ENCODE data around the gene VWA7.
A peak's percentile ranks its signal among the peaks of the same experiment; 100 is the strongest.
"Not testable (repeated sequence)": the region's sequence is repeated elsewhere in the genome, so short reads cannot be mapped to it uniquely, and the experiment has no call there.

The VWA7 gene

DNA sequence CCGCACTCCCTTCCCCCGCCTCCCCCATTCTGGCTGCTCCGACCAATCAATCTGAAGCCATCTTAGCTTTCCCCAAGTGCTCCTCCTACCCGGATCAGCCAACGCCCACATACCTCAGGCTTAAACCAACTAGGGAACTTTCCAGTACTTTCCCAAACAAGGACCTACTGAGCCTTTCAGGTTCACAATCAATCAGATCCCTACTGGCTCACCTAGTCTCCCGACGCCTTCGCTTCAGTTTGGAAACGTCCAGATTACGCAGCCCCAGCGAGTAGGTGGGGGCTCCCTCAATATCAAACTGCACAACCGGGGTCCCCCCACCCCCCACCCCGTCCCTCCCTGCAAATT lies 37.5 kb upstream of the VWA7 start:
- H3K4me3 Mint-ChIP-seq: peak overlapping the region; percentile 96
- no peaks in the 10 kb centered on the region for H3K9me3 Mint-ChIP-seq
- intact Hi-C loops (cut with micrococcal nuclease): loop anchor here (2.0 kb wide), 1 partner anchor 20 kb away; the partner anchor contains the start of gene VARS1
- peak overlapping the region; percentile 98 for H3K27ac Mint-ChIP-seq
- peaks cover 40% of the 10 kb centered on the region for H3K4me1 Mint-ChIP-seq (ENCODE audit: low read depth)
- peaks cover 29% of the 10 kb centered on the region for H3K36me3 Mint-ChIP-seq (ENCODE audit: low read depth)
- H3K27me3 Mint-ChIP-seq: no peaks in the 10 kb centered on the region

DNA sequence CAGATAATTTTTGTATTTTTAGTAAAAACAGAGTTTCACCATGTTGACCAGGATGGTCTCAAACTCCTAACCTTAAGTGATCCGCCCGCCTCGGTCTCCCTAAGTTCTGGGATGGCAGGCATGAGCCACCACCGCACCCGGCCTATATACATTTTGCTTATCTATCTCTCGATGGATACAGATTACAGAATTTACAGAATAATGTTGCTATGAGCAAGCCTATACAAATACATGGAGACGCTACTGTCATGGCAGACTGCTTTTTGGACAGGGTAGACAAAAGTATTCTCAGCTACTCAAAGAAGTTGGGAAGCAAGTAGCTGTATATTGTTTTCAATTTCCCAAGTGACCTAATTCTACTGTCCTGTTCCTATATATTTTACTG lies 36.3 kb upstream of the VWA7 start:
- H3K4me1 Mint-ChIP-seq (ENCODE audit: low read depth): peaks cover 30% of the 10 kb centered on the region
- H3K36me3 Mint-ChIP-seq (ENCODE audit: low read depth): peaks cover 22% of the 10 kb centered on the region
- intact Hi-C loops (cut with micrococcal nuclease): no loop called here
- H3K27me3 Mint-ChIP-seq: no peaks in the 10 kb centered on the region
- H3K27ac Mint-ChIP-seq: peak overlapping the region; percentile 98
- H3K4me3 Mint-ChIP-seq: peak overlapping the region; percentile 96
- no peaks in the 10 kb centered on the region for H3K9me3 Mint-ChIP-seq

GRCh38 chr6:31811645-31812044 lies 34.5 kb upstream of the VWA7 start:
- H3K4me3 Mint-ChIP-seq: no peak overlapping the region
- peaks cover 34% of the 10 kb centered on the region for H3K4me1 Mint-ChIP-seq (ENCODE audit: low read depth)
- H3K36me3 Mint-ChIP-seq (ENCODE audit: low read depth): peaks cover 10% of the 10 kb centered on the region
- H3K27ac Mint-ChIP-seq: no peak overlapping the region
- H3K27me3 Mint-ChIP-seq: no peaks in the 10 kb centered on the region
- H3K9me3 Mint-ChIP-seq: no peaks in the 10 kb centered on the region
- intact Hi-C loops (cut with micrococcal nuclease): no loop called here

DNA sequence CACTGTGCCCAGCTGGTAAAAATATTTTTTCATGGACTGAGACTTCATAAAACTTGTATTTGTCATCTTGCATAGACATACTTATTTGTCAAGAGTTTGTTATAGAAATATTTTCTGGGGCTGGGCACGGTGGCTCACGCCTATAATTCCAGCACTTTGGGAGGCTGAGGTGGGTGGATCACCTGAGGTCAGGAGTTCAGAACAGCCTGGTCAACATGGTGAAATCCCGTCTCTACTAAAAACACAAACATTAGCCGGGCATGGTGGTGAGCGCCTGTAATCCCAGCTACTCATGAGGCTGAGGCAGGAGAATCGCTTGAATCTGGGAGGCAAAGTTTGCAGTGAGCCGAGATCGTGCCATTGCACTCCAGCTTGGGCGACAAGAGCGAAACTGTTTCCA lies 31.5 kb upstream of the VWA7 start:
- H3K27ac Mint-ChIP-seq; H3K27me3 Mint-ChIP-seq; H3K9me3 Mint-ChIP-seq; H3K4me3 Mint-ChIP-seq; intact Hi-C loops (cut with micrococcal nuclease); H3K36me3 Mint-ChIP-seq (ENCODE audit: low read depth): not testable (repeated sequence)
- H3K4me1 Mint-ChIP-seq (ENCODE audit: low read depth): peaks cover 31% of the 10 kb centered on the region

GRCh38 chr6:31806470-31807272 lies 29.5 kb upstream of the VWA7 start, which contains the start of gene LSM2:
LSM2 (minus strand) TSS chr6:31806966; CDS start chr6:31806757, 209 bp downstream.
- Mint-ChIP-seq H3K27me3 (no peaks in the 10 kb centered on the region), H3K4me3 (peak within 1 kb of the TSS; percentile 79), H3K9me3 (no peaks in the 10 kb centered on the region), H3K36me3 (ENCODE audit: low read depth) (peaks cover 26% of the 10 kb centered on the region), H3K27ac (peak within 1 kb of the TSS; percentile 93), H3K4me1 (ENCODE audit: low read depth) (peaks cover 28% of the 10 kb centered on the region)
- intact Hi-C loops (cut with micrococcal nuclease): loop anchor here (1.0 kb wide), 1 partner anchor 10 kb away; no protein-coding TSS in a partner anchor

- intact Hi-C loops (cut with micrococcal nuclease): loop anchor here (1.0 kb wide), 1 partner anchor 10 kb away; no protein-coding TSS in a partner anchor
- Mint-ChIP-seq H3K27me3 (no peaks in the 10 kb centered on the region), H3K36me3 (ENCODE audit: low read depth) (peaks cover 32% of the 10 kb centered on the region), H3K4me3 (peak overlapping the region; percentile 79), H3K4me1 (ENCODE audit: low read depth) (peaks cover 28% of the 10 kb centered on the region), H3K9me3 (no peaks in the 10 kb centered on the region), H3K27ac (peak overlapping the region; percentile 93)
Observed at GRCh38 chr6:31805939-31806469, 28.9 kb upstream of the VWA7 start.

- H3K27ac Mint-ChIP-seq; intact Hi-C loops (cut with micrococcal nuclease); H3K9me3 Mint-ChIP-seq; H3K4me3 Mint-ChIP-seq; H3K27me3 Mint-ChIP-seq: not testable (repeated sequence)
- peaks cover 19% of the 10 kb centered on the region for H3K4me1 Mint-ChIP-seq (ENCODE audit: low read depth)
- H3K36me3 Mint-ChIP-seq (ENCODE audit: low read depth): peaks cover 47% of the 10 kb centered on the region
Observed at GRCh38 chr6:31801031-31801927, 24.2 kb upstream of the VWA7 start.

DNA sequence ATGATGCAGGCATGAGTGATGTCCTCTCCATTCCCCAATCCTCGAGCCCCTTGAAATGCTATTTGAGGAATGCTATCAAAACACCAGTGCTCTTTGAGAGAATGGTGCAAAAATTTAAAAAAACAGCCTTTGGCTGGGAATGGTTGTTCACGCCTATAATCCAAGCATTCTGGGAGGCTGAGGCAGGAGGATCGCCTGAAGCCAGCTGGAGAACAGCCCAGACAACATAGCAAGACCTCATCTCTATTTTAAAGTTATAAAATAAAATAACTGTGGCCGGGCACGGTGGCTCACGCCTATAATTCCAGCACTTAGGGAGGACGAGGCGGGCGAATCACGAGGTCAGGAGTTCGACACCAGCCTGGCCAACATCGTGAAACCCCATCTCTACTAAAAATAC lies 22.7 kb upstream of the VWA7 start:
- intact Hi-C loops (cut with micrococcal nuclease): no loop called here
- H3K36me3 Mint-ChIP-seq (ENCODE audit: low read depth): peaks cover 53% of the 10 kb centered on the region

DNA sequence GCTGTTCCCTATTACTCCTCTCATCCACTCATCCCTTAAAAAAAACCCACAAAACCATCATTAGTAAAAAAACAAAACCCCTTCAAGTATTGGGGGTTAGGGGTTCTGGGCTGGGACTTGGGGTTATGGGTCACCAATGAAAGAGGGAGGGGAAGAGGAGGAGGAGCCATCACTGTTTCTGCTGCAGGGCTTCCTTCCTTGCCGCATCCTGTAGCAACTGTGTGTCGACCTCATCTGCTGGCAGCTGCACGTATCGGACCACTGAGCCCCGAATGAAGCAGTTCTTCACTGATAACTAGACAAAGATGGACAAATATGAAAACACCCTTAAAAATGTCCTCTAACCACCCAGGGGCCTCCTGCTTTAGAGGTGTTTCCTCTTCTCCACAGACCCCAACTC lies 20.5 kb upstream of the VWA7 start:
- Mint-ChIP-seq H3K36me3 (ENCODE audit: low read depth) (peaks cover 60% of the 10 kb centered on the region), H3K27me3 (no peaks in the 10 kb centered on the region), H3K9me3 (no peaks in the 10 kb centered on the region), H3K4me1 (ENCODE audit: low read depth) (peaks cover 27% of the 10 kb centered on the region), H3K4me3 (no peak overlapping the region), H3K27ac (no peak overlapping the region)
- intact Hi-C loops (cut with micrococcal nuclease): no loop called here

More for the DNA sequence above, 22.7 kb upstream of the VWA7 start:
- H3K4me1 Mint-ChIP-seq (ENCODE audit: low read depth): peaks cover 16% of the 10 kb centered on the region
- H3K27me3 Mint-ChIP-seq: no peaks in the 10 kb centered on the region
- H3K4me3 Mint-ChIP-seq: no peak overlapping the region
- no peaks in the 10 kb centered on the region for H3K9me3 Mint-ChIP-seq
- H3K27ac Mint-ChIP-seq: no peak overlapping the region

DNA sequence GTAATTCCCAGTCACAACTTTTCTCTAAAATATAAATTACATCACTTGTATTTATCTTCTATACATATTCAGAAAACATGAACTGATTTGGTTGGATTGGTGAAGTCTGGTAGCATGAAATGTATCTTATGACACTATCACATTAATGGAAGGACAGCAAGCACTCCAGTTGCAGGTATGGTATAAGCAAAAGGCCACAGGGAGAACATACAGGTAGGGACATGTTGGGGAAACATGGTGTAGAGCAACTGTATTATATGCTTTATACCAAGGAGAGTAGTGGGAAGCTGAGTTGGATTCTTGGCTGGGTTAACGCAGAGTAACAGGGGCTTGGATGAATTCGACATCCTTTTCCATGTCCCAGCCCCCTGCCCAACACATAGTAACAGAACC lies 19.9 kb upstream of the VWA7 start:
- H3K4me1 Mint-ChIP-seq (ENCODE audit: low read depth): peaks cover 31% of the 10 kb centered on the region
- peaks cover 60% of the 10 kb centered on the region for H3K36me3 Mint-ChIP-seq (ENCODE audit: low read depth)
- H3K4me3 Mint-ChIP-seq: no peak overlapping the region
- H3K27me3 Mint-ChIP-seq: no peaks in the 10 kb centered on the region
- intact Hi-C loops (cut with micrococcal nuclease): loop anchor here (1.0 kb wide), 1 partner anchor 9 kb away; the partner anchor contains the start of gene LSM2
- H3K27ac Mint-ChIP-seq: no peak overlapping the region
- no peaks in the 10 kb centered on the region for H3K9me3 Mint-ChIP-seq

DNA sequence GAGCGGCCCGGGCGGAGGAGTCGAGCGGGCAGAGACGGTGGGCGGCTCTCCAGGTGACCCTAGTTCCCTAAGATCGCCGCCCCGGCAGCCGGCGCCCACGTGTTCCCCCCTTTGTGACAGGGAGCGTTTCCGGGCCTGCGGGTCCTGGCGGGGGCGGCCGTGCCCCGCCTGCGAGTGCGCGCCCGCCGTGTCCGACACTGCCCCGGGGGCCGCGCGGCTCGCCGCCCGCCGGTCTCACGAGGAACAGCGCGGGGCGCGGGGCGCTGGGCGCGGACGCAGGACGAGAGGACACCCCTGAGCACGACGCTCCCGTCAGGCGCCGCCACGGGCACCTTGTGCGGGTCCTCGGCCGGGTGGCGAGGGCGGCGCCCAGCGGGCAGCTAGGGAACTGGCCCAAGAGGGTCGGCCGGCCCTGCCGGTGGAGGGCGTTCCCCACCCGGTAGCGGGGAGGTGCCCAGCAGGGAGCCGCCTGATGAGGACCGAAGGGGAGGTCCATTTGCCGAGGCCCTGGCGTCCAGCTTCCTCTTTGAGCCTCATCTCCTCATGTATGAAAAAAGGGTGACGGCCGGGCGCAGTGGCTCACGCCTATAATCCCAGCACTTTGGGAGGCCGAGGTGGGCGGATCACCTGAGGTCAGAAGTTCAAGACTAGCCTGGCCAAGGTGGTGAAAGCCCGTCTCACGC lies 18.6 kb upstream of the VWA7 start, which contains the start of gene VARS1:
VARS1 (minus strand) TSS at position 137 of the 683 bp plus-strand sequence. CDS start 535 bp downstream, outside the sequence.
- Mint-ChIP-seq H3K4me1 (ENCODE audit: low read depth) (peaks cover 42% of the 10 kb centered on the region), H3K27ac (peak within 1 kb of the TSS; percentile 96), H3K36me3 (ENCODE audit: low read depth) (peaks cover 63% of the 10 kb centered on the region), H3K27me3 (no peaks in the 10 kb centered on the region), H3K4me3 (peak within 1 kb of the TSS; percentile 95), H3K9me3 (no peaks in the 10 kb centered on the region)
- intact Hi-C loops (cut with micrococcal nuclease): loop anchor here (1.0 to 2.0 kb wide), 2 partner anchors 11 to 19 kb away; partner anchors contain the start of genes HSPA1A, HSPA1L and LSM2

- H3K4me1 Mint-ChIP-seq (ENCODE audit: low read depth): peaks cover 47% of the 10 kb centered on the region
- H3K27me3 Mint-ChIP-seq: no peaks in the 10 kb centered on the region
- H3K36me3 Mint-ChIP-seq (ENCODE audit: low read depth): peaks cover 69% of the 10 kb centered on the region
- H3K4me3 Mint-ChIP-seq: peak overlapping the region; percentile 95
- intact Hi-C loops (cut with micrococcal nuclease): loop anchor here (2.0 to 5.0 kb wide), 2 partner anchors 20 to 37 kb away; partner anchors contain the start of genes HSPA1A and HSPA1L
- peak overlapping the region; percentile 96 for H3K27ac Mint-ChIP-seq
- no peaks in the 10 kb centered on the region for H3K9me3 Mint-ChIP-seq
Observed at GRCh38 chr6:31794866-31795615, 17.9 kb upstream of the VWA7 start.

Data from dendritic cell treated with granulocyte-macrophage colony-stimulating factor and Interleukin-4, amounts not matched to agents 40 ng/mL and 50 ng/mL, for 4 days (primary cell).